IPS DF 19.7 (cell line): ENCODE data around the gene AGPS.
"Not testable (repeated sequence)": the region's sequence is repeated elsewhere in the genome, so short reads cannot be mapped to it uniquely, and the experiment has no call there.

Experiments used
- DNase-seq: peaks from one replicate; pipeline ENCODE4 v3.0.0-alpha.2; 2013; ENCODE audit warnings: low read depth, low spot score

The AGPS gene

DNA sequence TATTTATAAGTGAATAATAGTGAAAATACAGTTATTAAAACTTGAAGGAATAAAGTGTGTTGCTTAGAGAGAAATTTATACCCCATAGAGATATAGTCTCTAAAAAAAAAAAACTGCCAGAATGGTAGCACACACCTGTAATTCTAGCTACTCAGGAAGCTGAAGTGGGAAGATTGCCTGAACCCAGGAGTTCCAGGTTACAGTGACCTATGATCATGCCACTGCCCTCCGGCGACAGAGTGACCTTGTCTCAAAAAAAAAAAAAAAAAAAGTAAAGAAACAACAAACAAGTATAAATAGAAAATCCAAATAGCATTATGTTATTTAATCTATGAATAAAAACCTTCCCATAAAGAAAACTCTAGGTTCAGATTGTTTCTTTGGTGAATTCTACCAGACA, 7.4 kb upstream of the AGPS start:
- DNase-seq, result no peak

DNA sequence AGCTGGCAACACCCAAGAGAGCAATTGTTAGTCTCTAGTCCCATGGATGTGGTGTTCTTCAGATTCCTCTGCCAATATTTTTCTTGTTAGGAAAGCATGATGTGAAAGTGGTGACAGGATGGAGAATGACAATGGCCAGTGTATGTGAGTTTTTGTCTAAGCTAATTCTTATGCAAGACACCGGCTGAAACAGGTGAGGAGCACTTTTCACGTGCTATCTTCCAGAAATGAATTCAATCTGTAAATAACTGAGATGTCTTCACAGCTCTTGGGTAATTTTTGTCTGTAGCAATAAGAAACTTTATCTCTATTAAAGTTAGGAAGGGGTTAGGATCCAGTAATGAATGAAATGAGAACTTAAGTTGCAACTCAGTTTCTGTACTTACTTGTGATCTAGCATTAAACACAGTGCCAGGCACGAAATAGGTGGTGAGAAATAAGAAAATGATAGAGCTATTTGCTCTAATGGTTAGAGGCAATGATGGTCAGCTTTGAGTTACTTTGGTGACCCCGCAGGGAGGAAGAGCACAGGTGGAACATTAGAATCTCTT, 676 bp upstream of the AGPS start:
- DNase-seq, result no peak

DNA sequence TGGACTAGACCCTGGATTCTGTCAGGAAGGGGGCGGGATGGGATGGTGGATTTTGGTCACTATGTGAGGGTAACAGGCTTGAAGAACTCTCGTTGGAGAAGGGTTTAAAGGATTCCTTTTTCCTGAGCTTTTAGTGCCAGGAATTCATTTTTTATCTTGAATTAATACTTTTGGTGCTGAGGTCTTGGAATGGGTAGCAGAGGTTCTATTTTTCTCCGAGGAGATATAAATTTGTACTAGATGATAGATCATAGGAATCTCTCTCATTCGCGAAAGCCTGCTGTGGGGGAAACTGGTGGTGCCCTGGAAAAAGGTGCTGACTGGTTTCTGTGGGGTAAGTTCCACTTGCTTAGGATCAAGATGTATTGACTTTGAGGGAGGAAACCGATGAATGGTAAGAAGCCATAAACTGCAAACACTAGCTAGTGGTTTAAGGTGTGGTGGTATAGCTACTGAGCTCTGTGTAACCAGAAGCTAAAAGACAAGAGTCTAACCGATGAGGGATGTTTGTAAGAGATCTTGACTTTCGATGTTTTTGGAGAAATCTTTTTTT, 706 bp downstream of the AGPS start:
- DNase-seq, result no peak

DNA sequence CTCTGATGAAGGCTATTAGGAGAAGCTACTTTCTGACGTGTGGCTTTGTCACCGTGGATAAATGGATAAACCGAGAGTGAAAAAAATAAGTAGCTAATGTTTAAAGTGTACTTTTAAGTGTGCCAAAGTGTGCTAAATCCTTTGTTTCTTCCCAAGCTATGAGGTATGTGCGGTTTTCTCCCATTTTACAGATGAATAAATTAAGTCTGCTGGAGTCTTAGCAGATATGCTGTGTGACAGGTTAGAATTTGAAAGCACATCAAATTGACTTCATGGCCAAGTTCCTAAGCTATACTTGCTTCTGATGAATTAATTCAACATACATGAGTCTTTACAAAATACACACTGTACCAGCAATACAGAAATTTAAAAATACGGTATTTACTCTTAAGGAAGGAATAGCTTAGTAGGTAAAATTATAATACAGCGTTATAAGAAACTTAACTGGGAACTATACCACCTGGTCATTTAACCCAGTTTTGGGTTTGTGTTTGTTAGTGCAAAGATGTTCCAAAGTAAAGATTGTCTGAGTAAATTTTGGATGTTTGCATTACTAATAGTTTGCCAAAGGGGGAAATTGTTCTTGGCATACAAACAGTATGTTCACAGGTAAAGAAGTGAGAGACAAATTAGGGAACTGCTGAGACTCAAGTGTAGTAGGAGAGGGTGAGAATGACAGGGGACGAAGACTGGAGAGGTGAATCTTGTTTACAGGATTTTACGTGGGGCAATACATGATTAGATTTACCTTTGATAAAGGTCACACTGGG, 1.4 kb downstream of the AGPS start:
- no peak for DNase-seq

DNA sequence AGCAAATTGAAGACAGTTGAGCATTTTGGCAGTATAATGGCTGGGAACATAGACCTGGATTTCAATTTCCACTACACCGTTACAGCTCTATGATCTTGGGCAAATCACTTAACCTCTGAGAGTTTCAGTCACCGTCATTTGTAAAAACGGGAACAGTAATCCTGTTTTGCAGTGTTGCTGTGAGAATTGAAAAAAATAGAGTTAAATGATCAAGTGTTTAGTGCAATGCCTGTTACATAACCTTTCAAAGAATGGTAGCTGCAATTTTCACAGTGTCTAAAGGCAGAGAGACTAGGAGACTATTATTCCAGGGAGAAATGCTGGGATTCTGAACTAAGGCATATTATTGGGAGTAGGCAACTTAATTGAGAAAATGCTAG, 2.0 kb downstream of the AGPS start:
- no peak for DNase-seq

DNA sequence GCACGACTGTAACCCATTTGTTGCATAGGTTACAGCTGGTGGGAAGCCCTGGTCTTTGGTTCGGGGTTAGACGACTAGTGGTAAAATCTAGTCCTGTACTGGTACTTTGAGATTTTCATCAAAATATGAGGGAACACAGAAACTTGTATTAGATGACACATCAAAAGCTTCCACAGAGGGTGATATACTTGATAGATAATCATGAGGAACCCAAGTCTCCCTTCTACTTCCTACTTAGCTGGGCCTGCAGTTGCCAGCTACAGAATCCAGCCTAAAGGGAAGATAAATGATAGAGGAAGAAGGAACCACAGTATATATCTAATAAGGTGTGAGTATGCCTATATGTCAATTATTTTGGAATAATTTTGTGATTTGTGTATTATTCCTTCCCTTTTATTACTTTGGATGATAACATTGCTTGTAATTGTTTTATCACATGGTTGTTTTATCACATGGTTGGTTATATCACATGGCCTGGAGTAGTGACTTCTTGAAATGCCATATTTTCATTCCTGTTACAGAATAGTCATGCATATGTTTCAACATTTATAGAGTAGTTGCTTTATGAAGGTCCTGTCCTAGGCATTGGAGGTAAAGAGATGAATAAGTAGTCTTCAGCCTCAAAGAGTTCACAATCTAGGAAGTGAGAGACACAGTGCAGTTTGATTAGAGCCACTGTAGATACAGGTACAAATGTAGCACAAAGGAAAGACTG, 2.9 kb downstream of the AGPS start:
- DNase-seq, result no peak

DNA sequence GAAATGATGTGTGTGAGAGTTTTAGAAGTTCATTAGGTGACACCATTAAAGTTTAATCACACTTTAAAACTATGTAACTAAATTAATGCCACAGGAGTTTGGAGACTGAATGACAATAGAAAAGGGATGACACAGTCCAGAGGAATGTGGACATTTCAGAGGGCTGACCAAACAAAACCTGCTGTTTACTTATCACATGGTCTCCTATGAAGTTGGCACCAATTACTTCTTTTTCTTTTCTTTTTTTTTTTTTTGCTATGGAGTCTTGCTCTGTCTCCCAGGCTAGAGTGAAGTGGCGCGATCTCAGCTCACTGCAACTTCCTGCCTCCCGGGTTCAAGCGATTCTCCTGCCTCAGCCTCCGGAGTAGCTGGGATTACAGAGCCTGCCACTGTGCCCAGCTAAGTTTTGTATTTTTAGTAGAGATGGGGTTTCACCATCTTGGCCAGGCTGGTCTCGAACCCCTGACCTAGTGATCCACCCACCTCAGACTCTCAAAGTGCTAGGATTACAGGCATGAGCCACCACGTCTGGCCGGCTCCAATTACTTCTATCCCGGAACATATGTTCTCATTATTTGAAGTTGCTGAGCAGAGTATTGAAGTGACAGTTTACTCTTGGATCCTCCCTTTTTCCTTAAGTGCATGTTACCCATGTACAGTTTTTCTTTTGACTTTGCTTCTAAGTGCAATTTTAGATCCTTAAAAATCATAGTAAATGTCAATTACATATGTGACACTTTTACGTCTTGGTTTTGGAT, 4.3 kb downstream of the AGPS start:
- no peak for DNase-seq

DNA sequence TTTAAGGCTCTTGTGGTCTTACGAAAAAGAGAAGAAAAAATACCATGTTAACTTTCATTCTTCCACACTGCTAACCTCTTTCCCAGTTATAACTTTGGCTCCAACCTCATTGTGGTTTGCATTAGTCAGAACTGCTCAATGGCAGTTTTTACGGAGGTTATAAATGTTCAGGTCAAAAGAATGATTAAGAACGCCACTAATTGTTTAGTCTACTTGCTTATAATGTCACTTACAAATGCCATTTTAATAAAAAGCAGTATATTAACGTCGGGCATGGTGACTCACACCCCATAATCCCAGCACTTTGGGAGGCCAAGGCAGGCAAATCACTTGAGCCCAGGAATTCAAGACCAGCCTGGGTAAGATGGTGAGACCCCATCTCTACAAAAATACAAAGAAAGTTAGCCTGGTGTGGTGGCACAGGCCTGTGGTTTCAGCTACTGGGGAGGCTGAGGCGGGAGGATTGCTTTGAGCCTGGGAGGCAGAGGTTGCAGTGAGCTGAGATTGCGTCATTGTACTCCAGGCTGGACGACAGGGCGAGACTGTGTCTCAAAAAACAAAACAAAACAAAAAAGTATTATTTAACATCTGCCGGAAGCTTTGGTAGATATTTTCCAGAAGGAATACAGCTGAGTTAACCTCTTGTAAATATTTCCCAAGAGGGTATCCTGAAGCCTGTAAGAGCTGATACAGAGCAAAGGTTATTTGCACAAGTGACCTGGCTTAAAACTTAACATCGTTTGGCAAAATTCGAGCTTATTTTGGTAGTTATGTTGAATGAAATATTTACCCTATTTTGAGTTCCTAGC, 5.1 kb downstream of the AGPS start:
- DNase-seq, result no peak

DNA sequence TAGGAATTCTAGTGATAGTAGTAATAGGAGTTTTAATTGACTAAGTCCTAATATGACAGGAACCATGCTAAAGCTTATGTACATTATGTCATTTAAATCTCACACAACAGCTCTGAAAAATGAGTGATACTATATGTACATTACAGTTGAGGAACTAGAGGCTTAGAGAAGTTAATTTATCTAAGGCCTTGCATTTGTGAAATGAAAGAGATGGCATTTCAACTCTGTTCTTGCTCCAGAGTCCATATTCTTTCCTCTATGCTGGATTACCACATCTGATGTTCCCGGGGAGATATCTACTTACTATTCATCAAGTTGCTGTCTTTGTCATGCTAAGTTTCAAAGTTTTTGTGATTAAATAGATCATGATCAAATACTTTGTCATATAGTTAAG, 5.7 kb downstream of the AGPS start:
- DNase-seq, result no peak

DNA sequence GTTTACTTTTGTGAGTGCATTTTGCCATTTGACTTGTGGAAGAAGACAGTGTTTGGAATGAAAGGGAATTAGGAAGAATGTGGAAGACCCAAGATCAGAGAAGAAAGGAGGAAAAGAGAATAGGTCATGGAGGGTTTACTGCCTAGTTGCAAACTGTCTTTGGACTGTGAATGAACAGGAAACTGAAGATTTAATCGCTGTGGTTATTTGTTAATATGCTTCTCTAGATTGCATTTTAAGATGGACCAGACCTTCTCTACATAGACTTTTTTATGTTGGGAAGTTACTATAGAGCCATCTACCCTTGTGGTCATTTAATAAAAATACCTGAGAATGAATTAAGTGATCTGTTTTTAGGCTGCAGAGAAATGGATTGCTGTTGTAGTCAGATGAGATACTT, 6.2 kb downstream of the AGPS start:
- no peak for DNase-seq

DNA sequence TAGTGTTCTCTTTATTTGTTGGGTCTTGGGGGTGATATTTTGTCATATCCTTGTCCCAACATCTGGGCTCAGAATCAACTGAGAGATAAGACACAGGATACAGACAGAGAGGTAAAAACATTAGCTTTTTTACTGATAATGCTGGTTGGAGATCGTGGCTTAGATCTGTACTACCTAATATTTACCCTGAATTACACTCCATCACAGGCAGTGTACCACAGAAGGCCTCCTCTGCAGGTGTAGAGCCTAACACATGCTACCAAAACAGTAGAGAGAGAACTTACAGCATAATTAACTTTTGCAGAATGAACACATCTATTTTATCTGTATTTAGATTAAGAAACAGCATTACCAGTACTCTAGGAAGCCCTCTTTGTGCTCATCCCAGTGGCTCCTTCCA, 6.8 kb downstream of the AGPS start:
- no peak for DNase-seq

DNA sequence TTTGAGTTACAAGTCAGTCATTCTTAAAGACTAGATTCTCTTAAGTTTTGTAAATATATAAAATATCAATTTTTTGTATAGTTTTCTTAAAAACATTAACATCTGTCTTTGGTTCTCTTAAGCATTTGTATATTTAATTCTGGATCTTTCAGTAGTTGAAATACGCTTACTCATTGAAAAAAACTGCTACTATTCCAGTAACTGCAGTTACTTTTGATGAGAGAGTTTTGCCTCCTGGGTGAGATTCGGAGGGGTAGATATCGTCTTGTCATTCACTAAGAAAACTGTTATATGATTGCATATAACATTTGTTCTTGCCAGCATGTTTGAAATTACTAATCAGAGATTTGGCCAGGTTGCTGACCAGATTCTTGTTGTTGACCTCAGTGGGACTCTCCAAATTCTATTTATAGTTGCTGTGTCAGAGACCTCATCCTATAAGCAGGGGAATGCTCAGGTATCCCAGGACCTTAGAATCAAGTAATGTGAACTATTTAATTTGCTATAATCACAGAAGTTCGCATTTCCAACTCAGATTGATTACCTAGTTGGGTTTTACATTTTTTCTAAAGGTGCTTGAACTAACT, 7.9 kb downstream of the AGPS start:
- no peak for DNase-seq

DNA sequence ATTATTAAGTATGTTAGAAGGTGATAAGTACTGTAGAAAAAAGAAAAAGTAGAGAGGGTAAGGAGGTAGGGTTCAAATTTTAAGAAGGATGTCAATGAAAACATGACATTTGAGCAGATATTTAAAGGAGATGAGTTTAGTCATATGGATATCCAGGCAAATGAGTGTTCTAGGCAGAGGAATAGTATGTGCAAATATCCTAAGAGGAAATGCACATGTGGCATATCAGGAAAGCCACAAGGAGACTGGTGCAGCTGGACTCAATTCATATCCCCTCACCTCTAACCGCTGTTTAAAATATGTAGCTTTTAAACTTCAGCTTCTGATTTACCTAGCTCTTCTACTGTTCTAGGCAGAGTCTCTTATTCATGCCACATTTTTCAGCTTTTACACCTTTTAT, 9.5 kb downstream of the AGPS start:
- no peak for DNase-seq

DNA sequence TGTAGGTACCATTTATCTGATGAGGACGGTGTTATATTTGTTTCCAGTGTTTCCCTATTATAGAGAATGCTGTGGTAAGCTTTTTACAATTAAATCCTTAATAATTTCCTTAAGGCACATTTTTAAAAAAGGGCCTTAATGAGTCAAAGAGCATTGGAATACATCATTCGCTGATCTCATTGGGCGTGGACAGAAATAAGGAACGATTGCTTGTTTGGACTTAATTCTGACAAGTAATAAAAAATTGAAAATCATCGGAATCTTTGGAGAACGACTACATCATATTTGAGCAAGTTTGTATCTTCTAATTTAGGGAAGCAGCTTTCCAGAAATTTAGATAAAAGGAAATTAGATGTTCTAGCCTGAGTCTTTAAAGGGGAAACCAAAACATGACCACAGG, 11.3 kb downstream of the AGPS start:
- DNase-seq, result no peak

DNA sequence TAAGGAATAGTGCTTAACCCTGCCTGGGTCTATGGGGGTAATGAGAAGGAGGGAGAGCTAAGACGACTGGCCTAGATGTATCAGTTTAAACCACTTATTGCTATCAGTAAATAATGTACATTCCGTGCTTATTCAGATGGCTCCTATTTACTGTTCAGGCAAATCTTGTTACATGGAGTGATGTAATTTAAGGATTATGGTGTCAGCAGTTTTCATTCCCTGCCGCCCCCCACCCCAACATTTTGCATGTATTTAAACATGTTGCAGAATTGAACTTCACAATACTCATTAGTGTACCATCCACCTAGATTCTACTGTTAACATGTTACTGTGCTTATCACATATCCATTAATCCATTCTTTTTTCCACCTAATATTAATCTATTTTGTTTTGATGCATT, 11.7 kb downstream of the AGPS start:
- DNase-seq, result no peak

DNA sequence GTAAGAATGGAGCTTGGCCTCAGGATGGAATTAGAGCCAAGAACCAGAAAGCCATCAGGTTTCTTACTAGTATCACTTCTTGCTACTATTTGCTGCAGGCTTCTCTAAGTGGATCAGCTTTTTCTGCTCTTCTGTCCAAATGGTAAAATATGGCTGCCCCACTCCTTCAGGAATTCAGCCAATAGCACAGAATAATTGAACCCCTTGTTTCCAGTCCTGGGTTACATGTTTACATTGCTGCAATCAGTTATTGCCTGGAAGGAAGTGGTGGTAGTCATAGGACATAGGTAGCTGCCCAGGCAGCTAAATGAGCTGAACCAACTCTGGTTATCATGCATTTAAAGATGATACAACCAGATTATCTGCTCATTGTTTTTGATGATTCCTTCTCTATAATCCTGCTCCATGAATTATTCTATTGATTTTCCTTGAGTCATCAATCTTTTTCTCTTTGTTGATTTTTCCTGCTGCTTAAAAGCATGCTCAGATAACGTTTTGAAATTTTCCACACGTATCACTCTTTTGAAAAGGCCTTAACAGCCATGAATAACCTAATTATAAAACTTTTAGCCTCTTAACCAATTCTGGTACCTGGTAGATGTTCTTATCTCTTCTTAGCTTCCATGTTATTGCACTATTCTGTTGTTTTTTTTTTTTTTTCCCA, 12.6 kb downstream of the AGPS start:
- DNase-seq, result no peak

DNA sequence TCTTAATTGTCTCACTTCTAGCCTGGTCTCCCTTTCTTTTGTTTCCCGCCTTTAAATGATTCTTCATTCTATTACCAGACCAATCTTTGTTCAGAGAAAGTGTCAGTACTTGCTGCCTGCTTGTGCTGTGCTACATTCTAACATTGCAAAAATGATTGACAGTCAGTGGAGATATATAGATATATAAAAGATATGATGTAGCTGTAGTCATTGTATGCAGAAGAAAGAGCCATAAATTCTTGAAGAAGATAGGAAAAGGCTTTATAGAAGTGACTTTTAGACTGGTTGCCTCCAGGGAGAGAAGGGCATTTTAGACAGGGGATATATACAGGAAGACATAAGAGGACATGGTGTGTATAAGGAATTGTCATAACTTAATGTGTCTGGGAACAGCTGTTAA, 13.6 kb downstream of the AGPS start:
- DNase-seq, result no peak

DNA sequence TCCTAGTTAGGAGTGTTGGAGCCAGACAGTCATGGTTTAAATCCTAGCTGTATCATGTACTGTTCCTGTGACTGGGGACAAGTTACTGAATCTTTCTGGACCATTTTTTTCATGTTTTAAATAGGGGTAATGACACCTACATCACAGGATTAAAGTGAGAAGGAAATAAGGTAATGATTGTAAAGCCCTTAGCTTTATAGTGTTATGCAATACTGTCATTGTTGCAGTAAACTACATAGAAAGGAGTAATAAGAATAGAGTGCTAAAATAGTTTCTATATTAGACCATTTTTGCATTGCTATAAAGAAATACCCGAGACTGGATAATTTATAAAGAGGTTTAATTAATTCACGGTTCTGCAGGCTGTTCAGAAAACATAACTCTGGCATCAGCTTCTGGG, 14.5 kb downstream of the AGPS start:
- DNase-seq, result no peak

DNA sequence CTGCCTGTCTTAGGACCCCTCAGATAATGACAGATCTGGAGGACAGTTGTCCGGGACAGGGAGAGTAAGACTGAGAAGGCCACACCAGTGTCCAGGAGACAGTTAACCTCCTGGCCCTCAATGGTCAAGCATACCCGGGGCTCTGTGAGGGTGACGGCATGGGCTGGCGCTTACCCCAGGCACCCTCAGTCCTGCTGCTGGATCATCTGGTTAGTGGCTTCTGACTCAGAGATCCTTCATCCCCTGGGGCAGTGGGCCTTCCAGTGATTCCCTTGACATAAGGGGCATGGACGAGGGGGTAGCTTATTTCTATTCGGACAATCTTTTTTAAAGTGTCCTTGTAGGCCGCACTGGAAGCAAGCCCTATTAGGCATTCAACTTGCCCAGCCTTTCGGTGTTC, 18.1 kb downstream of the AGPS start:
- not testable (repeated sequence) for DNase-seq

DNA sequence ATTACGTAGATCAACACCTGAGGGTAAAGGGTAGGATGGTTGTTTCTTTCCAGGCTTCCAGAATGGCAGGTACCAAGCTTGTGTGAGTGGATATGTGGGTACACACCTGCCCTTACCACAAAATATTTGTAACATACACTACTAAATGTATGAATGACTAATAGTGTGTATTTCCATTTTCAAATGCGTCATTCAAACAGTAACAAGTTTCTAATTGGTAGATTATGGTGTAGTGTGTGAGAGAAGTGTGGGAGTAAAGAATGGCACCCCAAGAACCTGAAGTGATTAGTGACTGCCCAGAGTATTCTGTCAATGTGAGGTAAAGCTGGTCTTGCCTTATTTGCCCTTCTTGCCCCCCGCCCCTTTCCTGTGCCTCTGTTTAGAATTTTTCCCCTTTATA, 21.1 kb downstream of the AGPS start:
- DNase-seq, result no peak
